ENCODE measurements around the gene UBAP1L.
"Not testable (repeated sequence)": the region's sequence is repeated elsewhere in the genome, so short reads cannot be mapped to it uniquely, and the experiment has no call there.

The UBAP1L gene

GRCh38 chr15:65115086-65115485 is at the start of gene UBAP1L:
Gene UBAP1L, minus strand, starts transcription at chr15:65115200. Its CDS starts 8,985 bp downstream, at chr15:65106215.
- no peak for DNase-seq (ENCODE audit: low spot score)

- DNase-seq (ENCODE audit: low spot score), result no peak
Observed at GRCh38 chr15:65164139-65164538, 49.1 kb upstream of the UBAP1L start.

GRCh38 chr15:65163041-65163440 is 48.0 kb upstream of the UBAP1L start:
- DNase-seq (ENCODE audit: low spot score), result no peak

- no peak for DNase-seq (ENCODE audit: low spot score)
Observed at GRCh38 chr15:65156692-65157091, 41.7 kb upstream of the UBAP1L start.

- no peak for DNase-seq (ENCODE audit: low spot score)
Observed at GRCh38 chr15:65154720-65155119, 39.7 kb upstream of the UBAP1L start.

- DNase-seq (ENCODE audit: low spot score), result no peak
Observed at GRCh38 chr15:65147902-65148301, 32.9 kb upstream of the UBAP1L start.

- DNase-seq (ENCODE audit: low spot score), result no peak
Observed at GRCh38 chr15:65146438-65146837, 31.4 kb upstream of the UBAP1L start.

- not testable (repeated sequence) for DNase-seq (ENCODE audit: low spot score)
Observed at GRCh38 chr15:65138631-65139030, 23.6 kb upstream of the UBAP1L start.

- not testable (repeated sequence) for DNase-seq (ENCODE audit: low spot score)
Observed at GRCh38 chr15:65137893-65138292, 22.9 kb upstream of the UBAP1L start.

- DNase-seq (ENCODE audit: low spot score), result not testable (repeated sequence)
Observed at GRCh38 chr15:65137089-65137488, 22.1 kb upstream of the UBAP1L start.

- no peak for DNase-seq (ENCODE audit: low spot score)
Observed at GRCh38 chr15:65134538-65134937, 19.5 kb upstream of the UBAP1L start.

GRCh38 chr15:65133548-65134200 is 18.7 kb upstream of the UBAP1L start, which contains the start of gene PDCD7:
Gene PDCD7, minus strand, starts transcription at chr15:65133808. Its CDS starts 27 bp downstream, at chr15:65133781.
- DNase-seq (ENCODE audit: low spot score), result peak; percentile 98

- DNase-seq (ENCODE audit: low spot score), result peak; percentile 73
Observed at GRCh38 chr15:65132878-65133547, 18.0 kb upstream of the UBAP1L start.

- no peak for DNase-seq (ENCODE audit: low spot score)
Observed at GRCh38 chr15:65130941-65131340, 15.9 kb upstream of the UBAP1L start.

GRCh38 chr15:65115542-65115941 is 542 bp upstream of the UBAP1L start:
- no peak for DNase-seq (ENCODE audit: low spot score)

- no peak for DNase-seq (ENCODE audit: low spot score)
Observed at GRCh38 chr15:65110676-65111292, 4.2 kb downstream of the UBAP1L start.

GRCh38 chr15:65106011-65106590 is 8.9 kb downstream of the UBAP1L start:
- no peak for DNase-seq (ENCODE audit: low spot score)

- DNase-seq (ENCODE audit: low spot score), result no peak
Observed at GRCh38 chr15:65105038-65105437, 10.0 kb downstream of the UBAP1L start.

GRCh38 chr15:65102912-65103311 is 12.1 kb downstream of the UBAP1L start:
- DNase-seq (ENCODE audit: low spot score), result no peak

- DNase-seq (ENCODE audit: low spot score), result no peak
Observed at GRCh38 chr15:65101891-65102708, 12.9 kb downstream of the UBAP1L start.

GRCh38 chr15:65101411-65101890 is 13.5 kb downstream of the UBAP1L start:
- peak; percentile 94 for DNase-seq (ENCODE audit: low spot score)

- no peak for DNase-seq (ENCODE audit: low spot score)
Observed at GRCh38 chr15:65100442-65100841, 14.6 kb downstream of the UBAP1L start.
